ENCODE measurements around the gene ASMT.
A peak's percentile ranks its signal among the peaks of the same experiment; 100 is the strongest.
"Not testable (repeated sequence)": the region's sequence is repeated elsewhere in the genome, so short reads cannot be mapped to it uniquely, and the experiment has no call there.

ASMT gene

GRCh38 chrX:1598021-1598875 lies 16.6 kb upstream of the ASMT start:
- no peak for DNase-seq

- no peak for DNase-seq
Measured at GRCh38 chrX:1598876-1599790, 15.7 kb upstream of the ASMT start.

- DNase-seq = no peak
Measured at GRCh38 chrX:1599791-1600405, 15.0 kb upstream of the ASMT start.

GRCh38 chrX:1600406-1601050 lies 14.3 kb upstream of the ASMT start:
- no peak for DNase-seq

- no peak for DNase-seq
Measured at GRCh38 chrX:1601051-1601767, 13.7 kb upstream of the ASMT start.

- DNase-seq = no peak
Measured at GRCh38 chrX:1601768-1602085, 13.1 kb upstream of the ASMT start.

GRCh38 chrX:1602299-1602698 lies 12.6 kb upstream of the ASMT start:
- DNase-seq = no peak

GRCh38 chrX:1606496-1606895 lies 8.4 kb upstream of the ASMT start:
- DNase-seq = no peak

GRCh38 chrX:1609311-1609710 lies 5.5 kb upstream of the ASMT start:
- DNase-seq = no peak

GRCh38 chrX:1609762-1610161 lies 5.1 kb upstream of the ASMT start:
- DNase-seq = no peak

GRCh38 chrX:1610166-1610565 lies 4.7 kb upstream of the ASMT start:
- no peak for DNase-seq

GRCh38 chrX:1610736-1611135 lies 4.1 kb upstream of the ASMT start:
- no peak for DNase-seq

- DNase-seq = no peak
Measured at GRCh38 chrX:1612641-1613286, 2.1 kb upstream of the ASMT start.

GRCh38 chrX:1618689-1619088 lies 3.8 kb downstream of the ASMT start:
- no peak for DNase-seq

GRCh38 chrX:1623691-1624090 lies 8.8 kb downstream of the ASMT start:
- DNase-seq = no peak

GRCh38 chrX:1624158-1624860 lies 9.4 kb downstream of the ASMT start:
- not testable (repeated sequence) for DNase-seq

GRCh38 chrX:1624861-1625215 lies 10.0 kb downstream of the ASMT start:
- not testable (repeated sequence) for DNase-seq

GRCh38 chrX:1629244-1629643 lies 14.4 kb downstream of the ASMT start:
- no peak for DNase-seq

GRCh38 chrX:1646009-1646408 lies 31.1 kb downstream of the ASMT start:
- DNase-seq = no peak

GRCh38 chrX:1649621-1650020 lies 34.8 kb downstream of the ASMT start:
- peak; percentile 73 for DNase-seq
